ENCODE results near the gene APOL5. TPM values are rescaled to one million over a fixed set of nuclear protein-coding genes. Genes with fewer than 3 reads are reported as not detected.

Gene APOL5
- total RNA-seq, 1 donor from 2014 or later: not detected

GRCh38 chr22:35742342-35743100 is 24.8 kb downstream of the APOL5 start:
- DNase-seq (ENCODE audit: low read depth in 2 of 2): peak; percentile 10 to 87

GRCh38 chr22:35743326-35743860 is 25.7 kb downstream of the APOL5 start:
- no peak for DNase-seq (ENCODE audit: low read depth in 2 of 2)

GRCh38 chr22:35746248-35746647 is 28.6 kb downstream of the APOL5 start:
- DNase-seq (ENCODE audit: low read depth in 2 of 2): no peak

- no peak for DNase-seq (ENCODE audit: low read depth in 2 of 2)
Measured at GRCh38 chr22:35746946-35747703, 29.5 kb downstream of the APOL5 start.

GRCh38 chr22:35749808-35750207 is 32.1 kb downstream of the APOL5 start:
- DNase-seq (ENCODE audit: low read depth in 2 of 2): no peak

- peak; percentile 36 to 60 for DNase-seq (ENCODE audit: low read depth in 2 of 2)
Measured at GRCh38 chr22:35752006-35752862, 34.6 kb downstream of the APOL5 start.

GRCh38 chr22:35752863-35753189 is 35.2 kb downstream of the APOL5 start:
- no peak for DNase-seq (ENCODE audit: low read depth in 2 of 2)

GRCh38 chr22:35754761-35755160 is 37.1 kb downstream of the APOL5 start:
- DNase-seq (ENCODE audit: low read depth in 2 of 2): no peak

- DNase-seq (ENCODE audit: low read depth in 2 of 2): no peak
Measured at GRCh38 chr22:35756722-35757121, 39.0 kb downstream of the APOL5 start.

- DNase-seq (ENCODE audit: low read depth in 2 of 2): no peak
Measured at GRCh38 chr22:35758394-35758793, 40.7 kb downstream of the APOL5 start.

- peak; percentile 6 to 32 for DNase-seq (ENCODE audit: low read depth in 2 of 2)
Measured at GRCh38 chr22:35761037-35761436, 43.4 kb downstream of the APOL5 start.

- DNase-seq (ENCODE audit: low read depth in 2 of 2): peak; percentile 33 to 59
Measured at GRCh38 chr22:35766654-35767580, 49.2 kb downstream of the APOL5 start.

- no peak for DNase-seq (ENCODE audit: low read depth in 2 of 2)
Measured at GRCh38 chr22:35769974-35770373, 52.3 kb downstream of the APOL5 start.

GRCh38 chr22:35775339-35775738 is 57.7 kb downstream of the APOL5 start:
- DNase-seq (ENCODE audit: low read depth in 2 of 2): no peak

- DNase-seq (ENCODE audit: low read depth in 2 of 2): peak in 1 of 2 donors; percentile 61
Measured at GRCh38 chr22:35777335-35777975, 59.8 kb downstream of the APOL5 start.

Other genes with a start within 250 kb of the APOL5 start
- gene RASD2, start 177.0 kb upstream of the APOL5 start, total RNA-seq: not detected in 2 replicates
- gene MB, start 100.5 kb upstream of the APOL5 start, total RNA-seq: not detected in 2 replicates
- gene APOL6, start 69.4 kb upstream of the APOL5 start, total RNA-seq: 8.7 and 10.6 TPM in 2 replicates